CD4-positive, alpha-beta T cell treated with Interleukin-15 for 4 hours (primary cell): ENCODE results near the gene PSMB7.

Source experiments
- DNase-seq: peaks from one replicate; pipeline ENCODE4 v3.0.0-alpha.2; 2020; ENCODE audit warnings: low spot score

PSMB7 gene

GRCh38 chr9:124410321-124410913, 4.8 kb downstream of the PSMB7 start:
- no peak for DNase-seq

- DNase-seq = no peak
Measured at GRCh38 chr9:124409410-124409809, 5.8 kb downstream of the PSMB7 start.

GRCh38 chr9:124403246-124403645, 12.0 kb downstream of the PSMB7 start:
- DNase-seq = no peak

GRCh38 chr9:124399968-124400940, 15.0 kb downstream of the PSMB7 start:
- no peak for DNase-seq

- no peak for DNase-seq
Measured at GRCh38 chr9:124399323-124399967, 15.8 kb downstream of the PSMB7 start.

- DNase-seq = no peak
Measured at GRCh38 chr9:124398191-124398935, 16.9 kb downstream of the PSMB7 start.

- no peak for DNase-seq
Measured at GRCh38 chr9:124395826-124396225, 19.4 kb downstream of the PSMB7 start.

- DNase-seq = no peak
Measured at GRCh38 chr9:124394596-124394995, 20.6 kb downstream of the PSMB7 start.

GRCh38 chr9:124394167-124394566, 21.1 kb downstream of the PSMB7 start:
- no peak for DNase-seq

- no peak for DNase-seq
Measured at GRCh38 chr9:124392871-124393460, 22.3 kb downstream of the PSMB7 start.

- DNase-seq = no peak
Measured at GRCh38 chr9:124392254-124392870, 22.9 kb downstream of the PSMB7 start.

GRCh38 chr9:124390794-124391658, 24.2 kb downstream of the PSMB7 start:
- no peak for DNase-seq

- DNase-seq = no peak
Measured at GRCh38 chr9:124389146-124389939, 25.9 kb downstream of the PSMB7 start.

GRCh38 chr9:124388275-124389048, 26.8 kb downstream of the PSMB7 start:
- no peak for DNase-seq

- no peak for DNase-seq
Measured at GRCh38 chr9:124386201-124386600, 29.0 kb downstream of the PSMB7 start.

GRCh38 chr9:124385623-124386022, 29.6 kb downstream of the PSMB7 start:
- no peak for DNase-seq

- DNase-seq = no peak
Measured at GRCh38 chr9:124384846-124385245, 30.4 kb downstream of the PSMB7 start.

- DNase-seq = no peak
Measured at GRCh38 chr9:124384210-124384609, 31.0 kb downstream of the PSMB7 start.
